NCI-H2171 (cell line): ENCODE data around the gene SIRPA.

Experiments
- DNase-seq: peaks from one replicate; lab custom pipeline; 2025; lab: John Stamatoyannopoulos, UW

SIRPA gene

GRCh38 chr20:1933465-1933870 is 38.3 kb downstream of the SIRPA start:
- DNase-seq, result no peak

- no peak for DNase-seq
These were observed 38.9 kb downstream of the SIRPA start for GRCh38 chr20:1934156-1934555.

GRCh38 chr20:1934721-1935573 is 39.7 kb downstream of the SIRPA start:
- DNase-seq, result no peak

GRCh38 chr20:1935696-1936366 is 40.6 kb downstream of the SIRPA start:
- no peak for DNase-seq

GRCh38 chr20:1937316-1937976 is 42.2 kb downstream of the SIRPA start:
- no peak for DNase-seq

- DNase-seq, result no peak
These were observed 43.5 kb downstream of the SIRPA start for GRCh38 chr20:1938464-1939269.

- DNase-seq, result no peak
These were observed 44.0 kb downstream of the SIRPA start for GRCh38 chr20:1939270-1939595.

GRCh38 chr20:1940581-1940980 is 45.4 kb downstream of the SIRPA start:
- DNase-seq, result no peak

GRCh38 chr20:1941226-1941625 is 46.0 kb downstream of the SIRPA start:
- no peak for DNase-seq

GRCh38 chr20:1942061-1942460 is 46.9 kb downstream of the SIRPA start:
- DNase-seq, result no peak

GRCh38 chr20:1942486-1943274 is 47.5 kb downstream of the SIRPA start:
- DNase-seq, result no peak

GRCh38 chr20:1943275-1944002 is 48.2 kb downstream of the SIRPA start:
- DNase-seq, result no peak

- DNase-seq, result no peak
These were observed 49.3 kb downstream of the SIRPA start for GRCh38 chr20:1944345-1945091.

- no peak for DNase-seq
These were observed 50.0 kb downstream of the SIRPA start for GRCh38 chr20:1945134-1945618.

GRCh38 chr20:1945660-1946059 is 50.5 kb downstream of the SIRPA start:
- DNase-seq, result no peak

GRCh38 chr20:1946442-1946761 is 51.2 kb downstream of the SIRPA start:
- DNase-seq, result no peak

GRCh38 chr20:1946762-1947534 is 51.7 kb downstream of the SIRPA start:
- DNase-seq, result peak; percentile 93

- no peak for DNase-seq
These were observed 52.3 kb downstream of the SIRPA start for GRCh38 chr20:1947535-1947846.

GRCh38 chr20:1949347-1950100 is 54.3 kb downstream of the SIRPA start:
- DNase-seq, result no peak
